GM23338 (cell line): Measurements from ENCODE around the gene ELAVL4. TPM values are rescaled to one million over a fixed set of nuclear protein-coding genes. Genes with fewer than 3 reads are reported as not detected.
A peak's percentile ranks its signal among the peaks of the same experiment; 100 is the strongest.

ENCODE experiments used
- ATAC-seq: fragments of 200-7000 bp; cut with Tn5 transposase; 3 replicates; pipeline ENCODE4 v1.9.1; 2020
- DNase-seq: peaks from one replicate; pipeline ENCODE4 v3.0.0-alpha.2; 2015; ENCODE audit warnings: low spot score
- H2AFZ ChIP-seq: fragments of 200-600 bp; sonication (generic); 2 replicates; pipeline ENCODE4 v1.8.0; 2016; ENCODE audit warnings: antibody characterized with exemption, mild to moderate bottlenecking, moderate library complexity
- H3F3A ChIP-seq: fragments of 200-600 bp; sonication (generic); replicated peaks from 2 replicates; pipeline ENCODE4 v1.8.0; 2017; ENCODE audit warnings: antibody characterized with exemption, mixed run types, low read depth
- H3K27ac ChIP-seq: fragments of 200-600 bp; sonication (generic); 2 replicates; pipeline ENCODE4 v1.6.1; 2016; ENCODE audit warnings: low read depth
- H3K27me3 ChIP-seq: fragments of 200-600 bp; sonication (generic); 2 replicates; pipeline ENCODE4 v1.8.0; 2016; ENCODE audit warnings: mild to moderate bottlenecking, mixed run types, moderate library complexity; ENCODE audit not compliant: insufficient read depth
- H3K36me3 ChIP-seq: fragments of 200-600 bp; sonication (generic); 2 replicates; pipeline ENCODE4 v1.8.0; 2016; ENCODE audit warnings: mild to moderate bottlenecking; ENCODE audit not compliant: insufficient read depth
- H3K4me1 ChIP-seq: fragments of 200-600 bp; sonication (generic); 2 replicates; pipeline ENCODE4 v1.8.0; 2016; ENCODE audit warnings: mild to moderate bottlenecking, moderate library complexity; ENCODE audit not compliant: insufficient read depth
- H3K4me2 ChIP-seq: fragments of 200-600 bp; sonication (generic); 2 replicates; pipeline ENCODE4 v1.7.1; 2017; ENCODE audit warnings: mixed run types
- H3K4me3 ChIP-seq: fragments of 200-600 bp; sonication (generic); 2 replicates; pipeline ENCODE4 v1.6.1; 2016; ENCODE audit warnings: mixed run types
- H3K79me2 ChIP-seq: fragments of 200-600 bp; sonication (generic); replicated peaks from 2 replicates; pipeline ENCODE4 v1.8.0; 2017; ENCODE audit warnings: mild to moderate bottlenecking; ENCODE audit not compliant: insufficient read depth
- H3K9me2 ChIP-seq: fragments of 200-600 bp; sonication (generic); 2 replicates; pipeline ENCODE4 v1.8.0; 2017; ENCODE audit not compliant: insufficient read depth
- H4K20me1 ChIP-seq: fragments of 200-600 bp; sonication (generic); replicated peaks from 2 replicates; pipeline ENCODE4 v1.8.0; 2017; ENCODE audit warnings: mild to moderate bottlenecking; ENCODE audit not compliant: insufficient read depth
- H3K27ac Mint-ChIP-seq: 2 replicates; pipeline ENCODE4 v1.8.0; 2020; ENCODE audit warnings: inconsistent platforms, mild to moderate bottlenecking, moderate library complexity, mixed read lengths
- H3K27me3 Mint-ChIP-seq: 3 replicates; pipeline ENCODE4 v1.8.0; 2022; ENCODE audit warnings: low read depth, mild to moderate bottlenecking, moderate library complexity, mixed read lengths, inconsistent platforms; ENCODE audit not compliant: insufficient read depth, poor library complexity
- H3K36me3 Mint-ChIP-seq: 3 replicates; pipeline ENCODE4 v1.8.0; 2021; ENCODE audit warnings: low read depth, mild to moderate bottlenecking, inconsistent platforms, moderate library complexity, mixed read lengths
- H3K4me1 Mint-ChIP-seq: 3 replicates; pipeline ENCODE4 v1.8.0; 2020; ENCODE audit warnings: mild to moderate bottlenecking, inconsistent platforms, mixed read lengths
- H3K4me3 Mint-ChIP-seq: 3 replicates; pipeline ENCODE4 v1.8.0; 2021; ENCODE audit warnings: moderate library complexity, mild to moderate bottlenecking, inconsistent platforms, mixed read lengths
- H3K9me3 Mint-ChIP-seq: 3 replicates; pipeline ENCODE4 v1.8.0; 2020; ENCODE audit warnings: moderate library complexity, mild to moderate bottlenecking, inconsistent platforms, mixed read lengths
- CREB1 ChIP-seq: fragments of 250-450 bp; sonication (Bioruptor Pico); IDR thresholded peaks from 2 replicates; pipeline ENCODE4 v1.5.0; 2020; ENCODE audit warnings: low read depth, mild to moderate bottlenecking, moderate library complexity
- CTCF ChIP-seq, 2 experiments: fragments of 200-600 bp in 1 of 2; sonication (generic) in 1 of 2; conservative IDR thresholded peaks; 2 replicates each; pipeline versions ENCODE4 v1.5.1 to v1.6.1; 2016 to 2017; ENCODE audit warnings: antibody characterized with exemption in 2 of 2, low read depth in 2 of 2, mild to moderate bottlenecking in 2 of 2, moderate library complexity in 1 of 2
- EZH2 ChIP-seq: fragments of 200-600 bp; sonication (generic); IDR thresholded peaks from one replicate; pipeline ENCODE4 v1.8.0; 2017; ENCODE audit warnings: antibody characterized with exemption, mild to moderate bottlenecking, low read depth; ENCODE audit not compliant: unreplicated experiment
- JUNB ChIP-seq: IDR thresholded peaks from one replicate; pipeline ENCODE4 v1.6.1; 2016; ENCODE audit warnings: antibody characterized with exemption; ENCODE audit not compliant: unreplicated experiment
- NANOG ChIP-seq: IDR thresholded peaks from 2 replicates; pipeline ENCODE4 v1.6.1; 2016; ENCODE audit warnings: antibody characterized with exemption, borderline replicate concordance
- POLR2AphosphoS5 ChIP-seq: IDR thresholded peaks from 2 replicates; pipeline ENCODE4 v1.6.1; 2016; ENCODE audit warnings: antibody characterized with exemption, low read depth
- REST ChIP-seq: IDR thresholded peaks from one replicate; pipeline ENCODE4 v1.6.1; 2018; ENCODE audit warnings: antibody characterized with exemption; ENCODE audit not compliant: unreplicated experiment
- STAT1 ChIP-seq: IDR thresholded peaks from one replicate; pipeline ENCODE4 v1.6.1; 2016; ENCODE audit warnings: antibody characterized with exemption; ENCODE audit not compliant: unreplicated experiment
- ZNF114 ChIP-seq: fragments of 250-450 bp; sonication (Bioruptor Pico); IDR thresholded peaks from 2 replicates; pipeline ENCODE4 v1.5.0; 2020; ENCODE audit warnings: mild to moderate bottlenecking, moderate library complexity
- ZNF331 ChIP-seq: fragments of 250-450 bp; sonication (Bioruptor Pico); IDR thresholded peaks from 2 replicates; pipeline ENCODE4 v1.5.0; 2020; ENCODE audit warnings: low read depth, mild to moderate bottlenecking, moderate library complexity
- polyA plus RNA-seq: library from polyadenylated mRNA; unstranded; fragments of >200 nt; fragmentation: Nextera tagmentation; extraction: Ambion mirVana; gene quantifications from 2 replicates; pipeline ENCODE4 v1.2.1, GENCODE V29; 2016
- total RNA-seq: library from RNA; depleted of rRNA; stranded (reverse); fragments of >200 nt; shearing (Covaris generic); gene quantifications from 2 replicates; pipeline ENCODE4 v1.2.3, GENCODE V29; 2014
- TF ChIP-seq, protein P1 (sequence below): IDR thresholded peaks from 2 replicates; pipeline ENCODE4 v1.6.1; 2016; ENCODE audit warnings: antibody characterized with exemption
- TF ChIP-seq, protein P2 (sequence below): fragments of 250-450 bp; sonication (Bioruptor Pico); IDR thresholded peaks from 2 replicates; pipeline ENCODE4 v1.5.0; 2020; ENCODE audit warnings: mild to moderate bottlenecking, moderate library complexity

Gene ELAVL4
- total and polyA plus RNA-seq, 2 experiments from 2014 or later: 1.4 to 1.9 TPM

DNA sequence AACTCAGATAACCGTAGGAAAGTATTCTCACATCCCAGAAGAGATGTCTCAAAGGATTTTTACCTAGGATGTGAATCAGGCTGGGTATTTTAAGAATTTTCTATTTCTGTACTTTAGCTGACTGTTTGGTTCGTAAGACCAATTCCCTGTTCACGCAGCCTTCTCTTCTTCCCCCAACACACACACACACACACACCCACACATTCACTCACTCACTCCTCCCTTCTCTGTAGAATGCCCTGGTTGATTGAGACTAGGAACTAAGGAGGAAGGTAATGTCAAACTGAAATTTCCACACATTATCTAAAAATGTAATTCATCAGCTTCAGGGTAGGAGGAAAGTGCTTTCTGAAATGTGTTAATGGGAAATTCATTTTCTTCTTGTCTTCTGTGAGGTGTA lies 43.5 kb downstream of the ELAVL4 start:
- no peak overlapping the region for H3K4me3 ChIP-seq
- H3K79me2 ChIP-seq: no peaks in the 10 kb centered on the region
- H3F3A ChIP-seq: no peaks in the 10 kb centered on the region
- no peak overlapping the region for H2AFZ ChIP-seq
- ATAC-seq (peak; percentile 35; the same call in 1 of the 3 replicates), DNase-seq (no peak)
- TF ChIP-seq ZNF331: no peak
- no peak for TF ChIP-seq EZH2
- TF ChIP-seq, protein P1, sequence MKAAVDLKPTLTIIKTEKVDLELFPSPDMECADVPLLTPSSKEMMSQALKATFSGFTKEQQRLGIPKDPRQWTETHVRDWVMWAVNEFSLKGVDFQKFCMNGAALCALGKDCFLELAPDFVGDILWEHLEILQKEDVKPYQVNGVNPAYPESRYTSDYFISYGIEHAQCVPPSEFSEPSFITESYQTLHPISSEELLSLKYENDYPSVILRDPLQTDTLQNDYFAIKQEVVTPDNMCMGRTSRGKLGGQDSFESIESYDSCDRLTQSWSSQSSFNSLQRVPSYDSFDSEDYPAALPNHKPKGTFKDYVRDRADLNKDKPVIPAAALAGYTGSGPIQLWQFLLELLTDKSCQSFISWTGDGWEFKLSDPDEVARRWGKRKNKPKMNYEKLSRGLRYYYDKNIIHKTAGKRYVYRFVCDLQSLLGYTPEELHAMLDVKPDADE: no peak
- no peak for TF ChIP-seq POLR2AphosphoS5
- TF ChIP-seq JUNB: no peak
- no peak for TF ChIP-seq CTCF (conservative IDR thresholded peaks at IDR 0.05; ENCODE audit: low read depth in 2 of 2)
- TF ChIP-seq, protein P2, sequence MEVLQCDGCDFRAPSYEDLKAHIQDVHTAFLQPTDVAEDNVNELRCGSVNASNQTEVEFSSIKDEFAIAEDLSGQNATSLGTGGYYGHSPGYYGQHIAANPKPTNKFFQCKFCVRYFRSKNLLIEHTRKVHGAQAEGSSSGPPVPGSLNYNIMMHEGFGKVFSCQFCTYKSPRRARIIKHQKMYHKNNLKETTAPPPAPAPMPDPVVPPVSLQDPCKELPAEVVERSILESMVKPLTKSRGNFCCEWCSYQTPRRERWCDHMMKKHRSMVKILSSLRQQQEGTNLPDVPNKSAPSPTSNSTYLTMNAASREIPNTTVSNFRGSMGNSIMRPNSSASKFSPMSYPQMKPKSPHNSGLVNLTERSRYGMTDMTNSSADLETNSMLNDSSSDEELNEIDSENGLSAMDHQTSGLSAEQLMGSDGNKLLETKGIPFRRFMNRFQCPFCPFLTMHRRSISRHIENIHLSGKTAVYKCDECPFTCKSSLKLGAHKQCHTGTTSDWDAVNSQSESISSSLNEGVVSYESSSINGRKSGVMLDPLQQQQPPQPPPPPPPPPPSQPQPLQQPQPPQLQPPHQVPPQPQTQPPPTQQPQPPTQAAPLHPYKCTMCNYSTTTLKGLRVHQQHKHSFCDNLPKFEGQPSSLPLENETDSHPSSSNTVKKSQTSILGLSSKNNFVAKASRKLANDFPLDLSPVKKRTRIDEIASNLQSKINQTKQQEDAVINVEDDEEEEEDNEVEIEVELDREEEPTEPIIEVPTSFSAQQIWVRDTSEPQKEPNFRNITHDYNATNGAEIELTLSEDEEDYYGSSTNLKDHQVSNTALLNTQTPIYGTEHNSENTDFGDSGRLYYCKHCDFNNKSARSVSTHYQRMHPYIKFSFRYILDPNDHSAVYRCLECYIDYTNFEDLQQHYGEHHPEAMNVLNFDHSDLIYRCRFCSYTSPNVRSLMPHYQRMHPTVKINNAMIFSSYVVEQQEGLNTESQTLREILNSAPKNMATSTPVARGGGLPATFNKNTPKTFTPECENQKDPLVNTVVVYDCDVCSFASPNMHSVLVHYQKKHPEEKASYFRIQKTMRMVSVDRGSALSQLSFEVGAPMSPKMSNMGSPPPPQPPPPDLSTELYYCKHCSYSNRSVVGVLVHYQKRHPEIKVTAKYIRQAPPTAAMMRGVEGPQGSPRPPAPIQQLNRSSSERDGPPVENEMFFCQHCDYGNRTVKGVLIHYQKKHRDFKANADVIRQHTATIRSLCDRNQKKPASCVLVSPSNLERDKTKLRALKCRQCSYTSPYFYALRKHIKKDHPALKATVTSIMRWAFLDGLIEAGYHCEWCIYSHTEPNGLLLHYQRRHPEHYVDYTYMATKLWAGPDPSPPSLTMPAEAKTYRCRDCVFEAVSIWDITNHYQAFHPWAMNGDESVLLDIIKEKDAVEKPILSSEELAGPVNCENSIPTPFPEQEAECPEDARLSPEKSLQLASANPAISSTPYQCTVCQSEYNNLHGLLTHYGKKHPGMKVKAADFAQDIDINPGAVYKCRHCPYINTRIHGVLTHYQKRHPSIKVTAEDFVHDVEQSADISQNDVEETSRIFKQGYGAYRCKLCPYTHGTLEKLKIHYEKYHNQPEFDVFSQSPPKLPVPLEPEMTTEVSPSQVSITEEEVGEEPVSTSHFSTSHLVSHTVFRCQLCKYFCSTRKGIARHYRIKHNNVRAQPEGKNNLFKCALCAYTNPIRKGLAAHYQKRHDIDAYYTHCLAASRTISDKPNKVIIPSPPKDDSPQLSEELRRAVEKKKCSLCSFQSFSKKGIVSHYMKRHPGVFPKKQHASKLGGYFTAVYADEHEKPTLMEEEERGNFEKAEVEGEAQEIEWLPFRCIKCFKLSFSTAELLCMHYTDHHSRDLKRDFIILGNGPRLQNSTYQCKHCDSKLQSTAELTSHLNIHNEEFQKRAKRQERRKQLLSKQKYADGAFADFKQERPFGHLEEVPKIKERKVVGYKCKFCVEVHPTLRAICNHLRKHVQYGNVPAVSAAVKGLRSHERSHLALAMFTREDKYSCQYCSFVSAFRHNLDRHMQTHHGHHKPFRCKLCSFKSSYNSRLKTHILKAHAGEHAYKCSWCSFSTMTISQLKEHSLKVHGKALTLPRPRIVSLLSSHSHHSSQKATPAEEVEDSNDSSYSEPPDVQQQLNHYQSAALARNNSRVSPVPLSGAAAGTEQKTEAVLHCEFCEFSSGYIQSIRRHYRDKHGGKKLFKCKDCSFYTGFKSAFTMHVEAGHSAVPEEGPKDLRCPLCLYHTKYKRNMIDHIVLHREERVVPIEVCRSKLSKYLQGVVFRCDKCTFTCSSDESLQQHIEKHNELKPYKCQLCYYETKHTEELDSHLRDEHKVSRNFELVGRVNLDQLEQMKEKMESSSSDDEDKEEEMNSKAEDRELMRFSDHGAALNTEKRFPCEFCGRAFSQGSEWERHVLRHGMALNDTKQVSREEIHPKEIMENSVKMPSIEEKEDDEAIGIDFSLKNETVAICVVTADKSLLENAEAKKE: no peak
- TF ChIP-seq STAT1: no peak
- TF ChIP-seq REST: no peak
- no peak for TF ChIP-seq NANOG
- no peak for TF ChIP-seq CREB1 (CRISPR knock-in tag)
- no peak for TF ChIP-seq ZNF114 (CRISPR knock-in tag)
- H4K20me1 ChIP-seq: no peaks in the 10 kb centered on the region
- no peaks in the 10 kb centered on the region for H3K36me3 Mint-ChIP-seq
- peaks cover 39% of the 10 kb centered on the region; the same call in 2 of the 3 replicates for H3K4me1 Mint-ChIP-seq
- no peak overlapping the region for H3K27ac ChIP-seq
- H3K27ac Mint-ChIP-seq: no peak overlapping the region
- H3K9me2 ChIP-seq: no peaks in the 10 kb centered on the region
- no peaks in the 10 kb centered on the region for H3K9me3 Mint-ChIP-seq
- no peaks in the 10 kb centered on the region for H3K27me3 Mint-ChIP-seq
- no peak overlapping the region for H3K4me2 ChIP-seq
- H3K27me3 ChIP-seq: no peaks in the 10 kb centered on the region
- H3K4me3 Mint-ChIP-seq: no peak overlapping the region
- no peaks in the 10 kb centered on the region for H3K36me3 ChIP-seq
- H3K4me1 ChIP-seq: peaks cover 42% of the 10 kb centered on the region
